Epidermal melanocyte (primary cell): ENCODE measurements around the gene MTFP1.
"Not testable (repeated sequence)": the region's sequence is repeated elsewhere in the genome, so short reads cannot be mapped to it uniquely, and the experiment has no call there.

ENCODE experiments used
- DNase-seq: peaks from one replicate; pipeline ENCODE4 v3.0.0; 2011; ENCODE audit warnings: low spot score; ENCODE audit not compliant: insufficient read length

MTFP1 gene

GRCh38 chr22:30425327-30425615 is 297 bp upstream of the MTFP1 start:
- DNase-seq: no peak

GRCh38 chr22:30426388-30427353 is 1.1 kb downstream of the MTFP1 start:
- DNase-seq: peak; percentile 59

- DNase-seq: no peak
Measured at GRCh38 chr22:30427871-30428270, 2.3 kb downstream of the MTFP1 start.

GRCh38 chr22:30429887-30430286 is 4.3 kb downstream of the MTFP1 start:
- no peak for DNase-seq

DNA sequence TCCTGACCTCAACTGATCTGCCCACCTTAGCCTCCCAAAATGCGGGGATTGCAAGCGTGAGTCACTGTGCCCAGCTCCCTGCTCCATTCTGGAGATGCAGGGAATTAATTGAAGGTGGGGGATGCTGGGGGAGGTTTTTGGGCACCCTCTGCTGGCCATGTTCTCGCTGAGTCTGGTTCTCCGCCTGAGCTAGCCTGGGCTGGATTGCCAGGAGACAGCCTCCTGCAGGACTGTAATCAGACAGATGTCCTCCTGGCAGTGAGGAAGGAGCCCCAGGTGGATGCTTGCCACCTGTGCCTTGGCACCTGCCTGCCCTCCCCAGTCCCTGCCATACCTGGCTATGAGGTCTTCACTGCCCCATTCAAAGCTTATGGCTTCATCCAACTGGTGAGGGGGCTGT is 5.4 kb downstream of the MTFP1 start:
- DNase-seq: no peak

DNA sequence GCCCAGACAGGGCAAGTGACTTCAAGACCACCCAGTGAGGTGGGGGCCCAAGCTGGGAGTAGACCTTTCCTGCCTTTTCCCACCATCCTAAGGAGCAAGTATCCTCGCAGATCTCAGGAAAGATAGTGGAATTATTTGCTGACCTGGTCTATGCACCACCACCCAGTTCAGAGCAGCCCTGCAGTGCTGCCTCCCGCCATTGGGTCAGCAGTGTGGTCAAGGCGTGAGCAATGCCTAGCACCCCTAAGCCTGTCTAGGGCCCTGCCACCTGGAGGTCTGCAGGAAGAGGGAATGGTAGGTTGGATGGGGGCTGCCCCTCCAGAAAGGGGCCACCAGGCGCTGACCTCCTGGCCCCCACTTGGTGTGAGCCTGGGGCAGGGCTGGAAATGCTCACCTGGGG is 6.5 kb downstream of the MTFP1 start:
- no peak for DNase-seq

DNA sequence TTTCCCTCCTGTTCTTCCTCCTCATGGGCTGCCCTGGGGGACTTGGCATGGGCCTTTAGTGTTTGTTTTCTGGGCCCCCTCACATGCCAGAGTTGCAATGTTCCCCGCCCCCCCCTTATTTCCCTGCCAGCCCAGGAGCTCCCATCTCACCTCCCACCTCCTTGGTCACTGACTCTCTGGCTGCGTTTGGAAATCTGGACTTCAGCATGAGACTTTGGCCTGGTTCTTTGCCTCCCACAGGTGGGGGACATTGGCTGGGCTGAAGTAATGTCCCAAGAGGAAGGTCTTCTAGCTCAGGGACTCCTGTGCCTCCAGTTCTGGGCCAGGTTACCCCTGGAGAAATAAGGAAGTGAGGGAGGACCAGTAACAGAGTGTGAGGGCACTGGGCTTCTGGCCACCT is 7.0 kb downstream of the MTFP1 start:
- no peak for DNase-seq

GRCh38 chr22:30433227-30433626 is 7.7 kb downstream of the MTFP1 start:
- DNase-seq: no peak

DNA sequence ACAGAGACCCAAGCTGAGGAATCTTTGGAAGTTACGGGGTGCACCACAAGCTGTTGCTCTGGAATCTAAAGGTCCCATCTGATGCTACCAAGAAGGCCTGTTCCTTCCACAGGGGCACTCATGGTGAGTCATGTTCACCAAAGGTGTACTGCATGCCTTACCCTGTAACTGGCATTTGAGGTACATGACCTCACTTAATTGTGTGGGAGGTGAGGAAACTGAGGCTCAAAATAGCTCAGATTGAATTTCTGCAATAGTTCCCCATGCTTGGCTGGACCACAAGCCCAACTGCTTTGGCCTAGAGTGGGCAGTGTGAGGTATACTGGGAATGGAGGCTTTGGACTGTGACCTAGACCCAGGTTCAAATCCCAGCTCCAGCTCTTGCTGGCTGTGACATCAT is 8.2 kb downstream of the MTFP1 start:
- no peak for DNase-seq

DNA sequence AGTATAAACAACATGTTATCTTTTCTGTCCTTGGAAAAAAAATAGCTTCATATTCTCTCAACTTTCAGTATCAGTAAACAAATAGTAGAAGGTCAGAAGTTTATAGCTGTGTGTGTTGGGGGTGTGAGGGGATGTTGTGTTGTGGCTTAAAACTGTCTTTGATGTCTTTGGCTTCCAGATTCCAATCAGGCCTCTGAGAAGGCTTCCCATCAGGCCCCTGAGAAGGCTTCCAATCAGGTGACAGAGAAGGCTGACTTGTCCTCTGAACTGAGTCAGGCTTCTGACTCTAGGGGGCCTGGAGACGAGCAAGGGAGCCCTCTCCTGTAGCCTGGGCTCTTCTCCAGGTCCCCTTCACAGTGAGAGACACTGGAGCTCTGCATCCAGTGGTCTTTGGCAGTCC is 9.3 kb downstream of the MTFP1 start:
- no peak for DNase-seq

GRCh38 chr22:30435674-30436126 is 10.1 kb downstream of the MTFP1 start:
- DNase-seq: no peak

DNA sequence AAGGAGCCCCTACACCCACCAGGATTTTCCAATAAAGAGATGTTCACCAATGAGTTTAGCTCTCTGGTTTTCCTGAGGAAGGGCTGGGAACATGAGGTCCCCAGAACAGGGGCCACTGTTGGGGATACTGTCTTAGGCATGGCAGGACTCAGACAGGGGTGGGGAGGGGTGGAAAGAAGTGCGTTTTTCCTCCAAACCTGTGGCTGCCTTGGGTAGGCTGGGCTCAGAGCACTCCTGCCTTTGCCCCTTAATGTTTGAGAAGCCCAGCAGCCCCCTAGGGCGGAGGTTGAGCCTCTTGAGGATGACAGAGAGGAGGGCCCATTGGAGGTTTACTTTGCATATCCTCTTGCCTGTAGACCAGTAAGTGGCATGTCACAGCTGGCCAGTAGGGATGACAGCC is 10.6 kb downstream of the MTFP1 start:
- no peak for DNase-seq

- no peak for DNase-seq
Measured at GRCh38 chr22:30438559-30438958, 13.0 kb downstream of the MTFP1 start.

GRCh38 chr22:30439226-30439625 is 13.7 kb downstream of the MTFP1 start:
- no peak for DNase-seq

DNA sequence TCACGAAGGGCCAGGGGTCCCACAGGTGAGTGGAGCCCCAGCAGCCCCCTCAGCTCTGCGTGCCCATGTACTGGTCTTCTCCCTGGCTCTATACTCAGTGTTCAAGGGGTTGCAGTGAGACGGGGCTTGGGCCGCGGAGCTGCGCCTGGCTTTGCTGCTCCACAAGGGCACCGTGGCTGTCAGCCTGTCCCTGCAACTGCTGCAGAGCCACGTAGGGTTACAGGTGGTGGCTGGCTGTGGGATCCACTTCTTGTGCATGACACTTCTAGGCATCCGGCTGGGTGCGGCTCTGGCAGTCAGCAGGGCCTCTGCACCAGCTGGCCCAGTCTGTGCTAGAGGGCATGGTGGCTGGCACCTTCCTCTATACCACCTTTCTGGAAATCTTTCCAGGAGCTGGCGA is 14.3 kb downstream of the MTFP1 start:
- no peak for DNase-seq

DNA sequence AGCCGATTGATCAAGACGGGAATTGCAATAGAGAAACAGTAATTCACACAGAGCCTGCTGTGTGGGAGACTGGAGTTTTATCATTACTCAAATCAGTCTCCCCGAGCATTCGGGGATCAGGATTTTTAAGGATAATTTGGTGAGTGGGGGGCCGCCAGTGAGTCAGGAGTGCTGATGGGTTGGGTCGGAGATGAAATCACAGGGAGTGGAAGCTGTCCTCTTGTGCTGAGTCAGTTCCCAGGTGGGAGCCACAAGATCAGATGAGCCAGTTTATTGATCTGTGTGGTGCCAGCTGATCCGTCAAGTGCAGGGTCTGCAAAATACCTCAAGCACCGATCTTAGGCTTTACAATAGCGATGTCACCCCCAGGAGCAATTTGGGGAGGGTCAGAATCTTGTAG is 15.5 kb downstream of the MTFP1 start:
- DNase-seq: no peak

GRCh38 chr22:30444632-30445437 is 19.3 kb downstream of the MTFP1 start:
- DNase-seq: no peak

- DNase-seq: no peak
Measured at GRCh38 chr22:30445438-30446145, 20.0 kb downstream of the MTFP1 start.

DNA sequence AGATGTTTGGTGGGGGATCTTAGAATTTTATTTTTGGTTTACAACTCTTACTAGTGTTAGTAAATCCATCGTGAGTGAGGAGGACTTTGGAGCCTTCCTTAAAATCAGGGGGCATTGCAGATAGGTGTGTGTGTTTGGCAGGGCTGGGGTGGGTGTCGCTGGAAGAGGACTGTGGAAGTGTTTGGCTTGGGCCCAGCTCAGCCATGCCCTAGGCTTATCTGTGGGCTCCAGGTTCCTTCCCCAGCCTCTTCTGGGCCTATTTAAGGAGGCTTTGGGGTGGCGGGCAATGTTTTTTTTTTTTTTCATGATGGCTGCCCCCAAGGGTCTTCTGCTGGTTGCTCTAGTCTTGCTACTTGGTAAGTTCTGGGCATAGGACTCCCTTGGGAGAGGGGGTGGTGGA is 22.1 kb downstream of the MTFP1 start:
- no peak for DNase-seq

GRCh38 chr22:30451488-30451887 is 25.9 kb downstream of the MTFP1 start:
- DNase-seq: not testable (repeated sequence)

- DNase-seq: no peak
Measured at GRCh38 chr22:30452861-30453260, 27.3 kb downstream of the MTFP1 start.
